Gastrocnemius medialis (tissue), 4 donors: ENCODE data around the gene AP5B1. TPM values are rescaled to one million over a fixed set of nuclear protein-coding genes. Genes with fewer than 3 reads are reported as not detected.

ENCODE experiments used
- ATAC-seq, 2 donors: fragments of 150-250 bp; one replicate each; pipeline ENCODE4 v1.9.1; 2016
- DNase-seq, 2 donors: peaks; one replicate each; pipeline ENCODE4 v3.0.0-alpha.2; 2019
- H3K27ac ChIP-seq, 4 donors: fragments of 200-600 bp; sonication (generic); 1 replicate in 1 of 4; 2 replicates in 3 of 4; pipeline ENCODE4 v1.5.1; 2016 to 2018; ENCODE audit warnings: mild to moderate bottlenecking in 2 of 4, moderate library complexity in 1 of 4
- H3K27me3 ChIP-seq, 3 donors: fragments of 200-600 bp; sonication (generic) in 2 of 3; 1 replicate in 1 of 3; 2 replicates in 2 of 3; pipeline versions ENCODE4 v1.5.1 to v1.6.0; 2016 to 2019; ENCODE audit warnings: mild to moderate bottlenecking in 1 of 3, moderate library complexity in 1 of 3
- H3K36me3 ChIP-seq, 2 donors: fragments of 200-600 bp; sonication (generic) in 1 of 2; one replicate each; pipeline ENCODE4 v1.5.1; 2017 to 2018
- H3K4me1 ChIP-seq, 2 donors: fragments of 200-600 bp; sonication (generic) in 1 of 2; one replicate each; pipeline ENCODE4 v1.5.1; 2016 to 2017; ENCODE audit warnings: mild to moderate bottlenecking in 2 of 2
- H3K4me3 ChIP-seq, 4 donors: fragments of 200-600 bp; sonication (generic) in 3 of 4; 1 replicate in 1 of 4; 2 replicates in 3 of 4; pipeline ENCODE4 v1.5.1; 2016 to 2019; ENCODE audit warnings: mild to moderate bottlenecking in 2 of 4
- H3K9me3 ChIP-seq, 3 donors: fragments of 200-600 bp; sonication (generic) in 2 of 3; 1 replicate in 1 of 3; 2 replicates in 2 of 3; pipeline ENCODE4 v1.5.1; 2016 to 2019
- CTCF ChIP-seq, 5 experiments: fragments of 450-650 bp in 3 of 5; fragments of 200-600 bp in 2 of 5; sonication (generic) in 2 of 5; IDR thresholded peaks in 4 of 5; conservative IDR thresholded peaks in 1 of 5; 1 replicate in 4 of 5; 2 replicates in 1 of 5; pipeline ENCODE4 v1.5.1; 2016 to 2019; ENCODE audit warnings: antibody characterized with exemption in 5 of 5, mild to moderate bottlenecking in 3 of 5, moderate library complexity in 3 of 5
- POLR2A ChIP-seq, 2 donors: fragments of 450-650 bp; IDR thresholded peaks; one replicate each; pipeline ENCODE4 v1.6.1; 2017; ENCODE audit warnings: antibody characterized with exemption in 2 of 2, mild to moderate bottlenecking in 2 of 2, moderate library complexity in 2 of 2
- in situ Hi-C, 4 donors: fragments of 200-750 bp; cut with MboI; loops; one replicate each; pipeline versions ENCODE4 v1.15.0 to v1.8.0; 2017; ENCODE audit warnings: low sequenced_read_pairs in 4 of 4
- intact Hi-C: fragments of 100-400 bp; cut with DNase I; formaldehyde crosslinking; loops from one replicate; pipeline ENCODE4 v1.15.1; 2023; ENCODE audit warnings: low total_unique reads
- total RNA-seq, 4 donors: library from RNA; depleted of rRNA; stranded (reverse); fragments of >200 nt; gene quantifications; one replicate each; pipeline versions ENCODE4 v1.1.0 to v1.2.3, GENCODE V29; 2016

Gene AP5B1
- total RNA-seq, 4 donors from 2014 or later: 20.3 to 42.5 (median 29.7) TPM

- ATAC-seq (no peak), DNase-seq (no peak)
- in situ Hi-C loops (no loop called here), intact Hi-C loops (no loop called here)
- TF ChIP-seq CTCF (IDR thresholded peaks at IDR 0.05 in 4 of 5, conservative IDR thresholded peaks at IDR 0.05 in 1 of 5) (no peak), POLR2A (IDR thresholded peaks at IDR 0.05) (no peak)
- no peaks in the 10 kb centered on the region for H3K9me3 ChIP-seq
- no peaks in the 10 kb centered on the region for H3K4me1 ChIP-seq
- no peak overlapping the region for H3K27ac ChIP-seq
- H3K36me3 ChIP-seq: no peaks in the 10 kb centered on the region
- H3K4me3 ChIP-seq: no peak overlapping the region
- peaks cover 40 to 56% (median 54%) of the 10 kb centered on the region in 3 donors for H3K27me3 ChIP-seq
Measured at GRCh38 chr11:65802841-65803240, 22.1 kb upstream of the AP5B1 start.

GRCh38 chr11:65801153-65801987 lies 20.6 kb upstream of the AP5B1 start:
- no peaks in the 10 kb centered on the region for H3K4me1 ChIP-seq
- peaks cover 28 to 48% (median 40%) of the 10 kb centered on the region in 3 donors for H3K27me3 ChIP-seq
- TF ChIP-seq CTCF (IDR thresholded peaks at IDR 0.05 in 4 of 5, conservative IDR thresholded peaks at IDR 0.05 in 1 of 5) (no peak), POLR2A (IDR thresholded peaks at IDR 0.05) (no peak)
- no peaks in the 10 kb centered on the region for H3K36me3 ChIP-seq
- ATAC-seq (no peak), DNase-seq (no peak)
- intact Hi-C loops (no loop called here), in situ Hi-C loops (no loop called here)
- H3K27ac ChIP-seq: no peak overlapping the region
- H3K4me3 ChIP-seq: no peak overlapping the region
- H3K9me3 ChIP-seq: no peaks in the 10 kb centered on the region

- Histone ChIP-seq H3K4me3 (no peak overlapping the region), H3K4me1 (no peaks in the 10 kb centered on the region), H3K27ac (no peak overlapping the region), H3K36me3 (no peaks in the 10 kb centered on the region), H3K27me3 (peaks cover 10 to 30% (median 27%) of the 10 kb centered on the region in 3 donors), H3K9me3 (no peaks in the 10 kb centered on the region)
- TF ChIP-seq CTCF (IDR thresholded peaks at IDR 0.05 in 4 of 5, conservative IDR thresholded peaks at IDR 0.05 in 1 of 5) (no peak), POLR2A (IDR thresholded peaks at IDR 0.05) (no peak)
- intact Hi-C loops: no loop called here
- DNase-seq (no peak), ATAC-seq (no peak)
- in situ Hi-C loops: no loop called here
Measured at GRCh38 chr11:65798882-65799281, 18.1 kb upstream of the AP5B1 start.

GRCh38 chr11:65797711-65798110 lies 16.9 kb upstream of the AP5B1 start:
- intact Hi-C loops: no loop called here
- peaks cover 0 to 18% (median 18%) of the 10 kb centered on the region in 3 donors for H3K27me3 ChIP-seq

More at GRCh38 chr11:65797711-65798110, 16.9 kb upstream of the AP5B1 start:
- TF ChIP-seq CTCF (IDR thresholded peaks at IDR 0.05 in 4 of 5, conservative IDR thresholded peaks at IDR 0.05 in 1 of 5) (no peak), POLR2A (IDR thresholded peaks at IDR 0.05) (no peak)
- Histone ChIP-seq H3K4me1 (no peaks in the 10 kb centered on the region), H3K4me3 (no peak overlapping the region), H3K27ac (no peak overlapping the region), H3K36me3 (no peaks in the 10 kb centered on the region), H3K9me3 (no peaks in the 10 kb centered on the region)
- no peak for ATAC-seq
- in situ Hi-C loops: no loop called here
- no peak for DNase-seq
